ENCODE data around the gene LILRA2. TPM values are rescaled to one million over a fixed set of nuclear protein-coding genes. Genes with fewer than 3 reads are reported as not detected.

Gene LILRA2
- 10 to 100 TPM in 1 of 4 donors, 1 to 10 TPM in 3; 1.9 to 13.4 (median 5.1) TPM for total RNA-seq

DNA sequence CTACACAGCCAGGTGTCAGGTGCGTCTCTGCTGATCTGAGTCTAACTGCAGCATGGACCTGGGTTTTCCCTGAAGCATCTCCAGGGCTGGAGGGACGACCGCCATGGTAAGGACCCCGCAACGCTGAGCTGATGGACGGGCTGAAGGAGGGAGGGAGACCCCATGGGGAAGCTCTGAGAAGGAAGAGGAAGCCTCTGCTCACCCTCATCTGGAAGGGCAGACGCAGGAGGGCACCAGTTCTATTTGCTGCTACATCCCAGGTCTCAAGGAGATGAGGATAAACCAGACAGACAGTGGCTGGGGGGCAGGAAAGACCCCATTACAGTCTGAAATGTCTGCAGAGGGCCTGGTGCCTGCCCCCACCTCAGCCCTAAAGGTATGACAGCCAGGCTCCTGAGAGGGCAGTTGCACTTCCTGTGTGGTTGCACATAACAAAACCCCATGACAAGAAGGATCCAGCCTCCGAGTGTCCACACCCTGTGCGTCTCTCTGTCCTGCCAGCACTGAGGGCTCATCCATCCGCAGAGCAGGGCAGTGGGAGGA is at the start of gene LILRA2:
LILRA2 (plus strand) TSS at position 461 of the 543 bp plus-strand sequence. CDS start 89 bp downstream, outside the sequence.
- TF ChIP-seq, protein P1, sequence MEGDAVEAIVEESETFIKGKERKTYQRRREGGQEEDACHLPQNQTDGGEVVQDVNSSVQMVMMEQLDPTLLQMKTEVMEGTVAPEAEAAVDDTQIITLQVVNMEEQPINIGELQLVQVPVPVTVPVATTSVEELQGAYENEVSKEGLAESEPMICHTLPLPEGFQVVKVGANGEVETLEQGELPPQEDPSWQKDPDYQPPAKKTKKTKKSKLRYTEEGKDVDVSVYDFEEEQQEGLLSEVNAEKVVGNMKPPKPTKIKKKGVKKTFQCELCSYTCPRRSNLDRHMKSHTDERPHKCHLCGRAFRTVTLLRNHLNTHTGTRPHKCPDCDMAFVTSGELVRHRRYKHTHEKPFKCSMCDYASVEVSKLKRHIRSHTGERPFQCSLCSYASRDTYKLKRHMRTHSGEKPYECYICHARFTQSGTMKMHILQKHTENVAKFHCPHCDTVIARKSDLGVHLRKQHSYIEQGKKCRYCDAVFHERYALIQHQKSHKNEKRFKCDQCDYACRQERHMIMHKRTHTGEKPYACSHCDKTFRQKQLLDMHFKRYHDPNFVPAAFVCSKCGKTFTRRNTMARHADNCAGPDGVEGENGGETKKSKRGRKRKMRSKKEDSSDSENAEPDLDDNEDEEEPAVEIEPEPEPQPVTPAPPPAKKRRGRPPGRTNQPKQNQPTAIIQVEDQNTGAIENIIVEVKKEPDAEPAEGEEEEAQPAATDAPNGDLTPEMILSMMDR (IDR thresholded peaks at IDR 0.05; ENCODE audit: low read depth) = no peak

DNA sequence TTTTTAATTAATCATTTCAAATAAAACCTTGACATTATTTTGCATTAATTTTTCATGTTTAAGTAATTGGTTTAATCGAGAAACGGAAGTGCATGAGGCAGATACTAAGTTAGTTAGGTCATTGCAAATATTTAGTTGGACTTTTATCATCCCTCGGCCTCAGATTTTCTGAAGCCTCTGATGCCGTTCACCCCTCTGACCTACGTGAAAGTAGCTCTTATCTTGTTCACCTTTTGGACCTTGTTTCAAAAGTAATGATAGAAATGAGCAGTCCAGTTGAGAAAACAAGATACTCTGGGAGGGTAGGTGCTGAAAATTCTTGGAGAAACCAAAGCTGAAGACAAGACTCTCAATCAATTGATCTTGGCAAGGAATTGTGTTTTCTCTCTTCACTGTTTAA is 48.0 kb upstream of the LILRA2 start:
- TF ChIP-seq, protein P1 (IDR thresholded peaks at IDR 0.05; ENCODE audit: low read depth) = no peak

DNA sequence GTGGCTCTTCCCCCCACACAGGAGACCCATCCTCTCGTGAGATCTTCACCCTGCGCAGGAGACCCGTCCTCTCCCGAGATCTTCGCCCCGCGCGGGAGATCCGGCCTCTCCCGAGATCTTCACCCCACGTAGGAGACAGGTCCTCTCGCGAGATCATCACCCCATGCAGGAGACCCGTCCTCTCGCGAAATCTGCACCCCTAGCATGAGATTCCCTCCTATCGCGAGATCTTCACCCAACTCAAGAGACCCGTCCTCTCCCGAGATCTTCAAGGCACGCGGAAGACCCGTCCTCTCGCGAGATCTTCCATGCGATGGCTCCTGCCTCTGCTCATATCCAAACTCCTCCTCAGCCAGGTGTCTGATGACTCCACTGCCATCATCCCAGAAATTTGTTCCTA is 46.6 kb upstream of the LILRA2 start:
- TF ChIP-seq, protein P1 (IDR thresholded peaks at IDR 0.05; ENCODE audit: low read depth) = no peak

- TF ChIP-seq, protein P1 (IDR thresholded peaks at IDR 0.05; ENCODE audit: low read depth) = no peak
These were observed 42.7 kb upstream of the LILRA2 start for GRCh38 chr19:54530866-54531265.

GRCh38 chr19:54532528-54532927 is 41.1 kb upstream of the LILRA2 start:
- TF ChIP-seq, protein P1 (IDR thresholded peaks at IDR 0.05; ENCODE audit: low read depth) = no peak

DNA sequence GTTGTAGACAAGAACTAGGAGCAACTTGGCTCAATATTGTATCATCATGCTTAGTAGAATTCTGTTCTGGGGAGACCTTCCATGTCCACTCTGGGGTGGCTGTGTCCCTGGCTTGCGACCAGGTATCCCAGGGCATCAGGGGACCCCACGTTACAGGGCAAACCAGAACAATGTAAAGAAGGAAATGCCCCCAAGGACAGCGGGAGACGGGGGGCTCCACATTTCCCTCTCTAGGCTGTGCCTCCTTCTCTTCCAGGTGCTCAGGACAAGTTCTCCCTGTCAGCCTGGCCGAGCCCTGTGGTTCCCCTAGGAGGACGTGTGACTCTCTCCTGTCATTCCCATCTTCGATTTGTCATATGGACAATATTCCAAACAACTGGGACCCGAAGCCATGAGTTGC is 40.1 kb upstream of the LILRA2 start:
- TF ChIP-seq, protein P1 (IDR thresholded peaks at IDR 0.05; ENCODE audit: low read depth) = no peak

DNA sequence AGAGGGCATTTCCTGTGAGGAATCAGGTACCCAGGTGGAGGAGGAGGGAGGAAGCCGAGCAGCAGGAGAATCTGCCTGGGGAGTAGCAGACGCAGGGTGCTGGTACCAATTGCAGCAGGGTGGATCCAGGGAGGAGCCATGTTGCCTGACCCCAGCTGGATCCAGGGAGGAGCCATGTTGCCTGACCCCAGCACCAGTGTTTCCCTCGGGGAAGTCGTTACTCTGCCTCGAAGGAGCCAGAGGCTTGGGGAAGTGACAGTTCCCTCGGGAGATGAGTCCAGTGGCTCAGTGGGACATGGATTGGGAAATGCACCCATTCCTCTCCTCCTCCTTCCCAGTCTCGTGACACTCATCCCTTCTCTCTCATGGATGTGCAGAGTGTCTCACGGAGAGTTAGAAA is 39.4 kb upstream of the LILRA2 start:
- TF ChIP-seq, protein P1 (IDR thresholded peaks at IDR 0.05; ENCODE audit: low read depth) = no peak

All from subcutaneous adipose tissue (tissue), 4 donors.